ENCODE data around the gene IPCEF1.

GRCh38 chr6:154354265-154354777 is 2.3 kb downstream of the IPCEF1 start:
- TF ChIP-seq SP1 (IDR thresholded peaks at IDR 0.05) (no peak), RXRA (IDR thresholded peaks at IDR 0.05) (no peak)

Data from liver (tissue), 2 donors.